ENCODE measurements around the gene TCAIM. TPM values are rescaled to one million over a fixed set of nuclear protein-coding genes. Genes with fewer than 3 reads are reported as not detected.
A peak's percentile ranks its signal among the peaks of the same experiment; 100 is the strongest.

The TCAIM gene
- total and polyA plus RNA-seq, 2 of the 4 experiments (the other 2 are of a cell fraction) = 11.0 to 21.5 TPM

DNA sequence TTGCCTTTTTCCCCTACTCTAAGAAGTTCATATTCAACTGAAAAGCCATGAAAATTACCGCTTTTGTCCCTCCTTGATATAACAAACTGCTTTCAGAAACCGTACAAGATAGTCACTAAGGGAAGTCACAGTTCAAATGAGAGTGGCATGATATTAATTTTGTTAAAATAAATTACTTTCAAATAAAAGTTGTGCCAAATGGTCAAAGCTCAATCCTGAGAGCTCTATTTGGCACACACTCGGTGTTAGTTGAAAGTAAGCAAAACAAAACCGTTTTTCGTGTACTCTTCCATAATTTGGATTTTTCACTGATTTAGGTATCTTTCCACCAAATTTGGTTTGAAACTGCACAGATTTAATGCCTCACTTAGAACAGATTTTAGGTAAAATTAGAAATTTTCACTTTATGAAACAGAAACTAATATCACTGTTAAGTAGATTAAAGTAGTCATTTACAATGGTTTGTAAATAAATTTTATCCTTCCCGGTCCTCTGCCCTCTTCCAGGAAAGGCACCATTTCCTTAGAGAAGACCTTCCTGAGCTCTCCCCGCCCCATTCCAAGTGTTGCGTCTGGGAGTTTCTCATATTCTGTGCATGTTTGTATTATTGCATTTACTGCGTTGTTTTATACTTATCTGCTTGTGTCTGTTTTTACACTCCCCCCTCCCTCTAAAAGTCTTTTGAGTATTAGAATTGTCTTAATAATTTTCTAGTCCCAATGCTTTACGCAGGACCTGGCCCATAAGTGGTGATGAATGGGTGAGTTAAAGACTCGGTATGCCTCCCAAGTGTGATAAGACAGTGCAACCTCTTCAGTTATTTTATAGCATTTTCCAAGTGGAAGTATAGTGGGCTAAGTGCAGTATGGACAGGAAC lies 853 bp downstream of the TCAIM start:
- Histone ChIP-seq H4K91ac (ENCODE audit: insufficient read depth, low read depth, low read length) (peak overlapping the region; percentile 53), H3K4me1 (ENCODE audit: control insufficient read depth, insufficient read depth, low read length) (0 out of 2 replicates have a peak, but pooled peaks cover 2% of the 10 kb centered on the region), H3K4me3 (ENCODE audit: insufficient read depth, low read depth, low read length) (peak overlapping the region; percentile 63), H2BK20ac (ENCODE audit: low read depth, low read length) (0 out of 2 replicates have a peak overlapping the region, but pooled peaks have one; percentile 1), H4K5ac (ENCODE audit: low read depth, low read length) (peak overlapping the region; percentile 16; the same call in 1 of the 2 replicates), H3K9ac (ENCODE audit: low read depth, low read length) (peak overlapping the region; percentile 96), H3K4ac (ENCODE audit: low read depth, low read length) (peak overlapping the region; percentile 84; the same call in 1 of the 2 replicates), H2BK5ac (ENCODE audit: low read depth, low read length, poor library complexity, severe bottlenecking) (peak overlapping the region; percentile 85), H4K20me1 (ENCODE audit: insufficient read depth, low read length) (no peaks in the 10 kb centered on the region), H4K8ac (ENCODE audit: low read depth in 2 of 2, low read length in 2 of 2) (peak overlapping the region; percentile 52 to 66; a peak in 3 of 4 replicates), H2AK5ac (ENCODE audit: low read depth, low read length) (no peak overlapping the region), H3K18ac (ENCODE audit: low read depth, low read length) (peak overlapping the region; percentile 31), H2AK9ac (replicated peaks; ENCODE audit: low read depth, low read length, poor library complexity) (no peak overlapping the region), H3K9me1 (ENCODE audit: insufficient read depth, low read length) (peaks cover 4% of the 10 kb centered on the region; the same call in 1 of the 2 replicates), H2BK15ac (ENCODE audit: low read depth, low read length) (no peak overlapping the region; the same call in 2 of the 3 replicates), H2AFZ (replicated peaks; ENCODE audit: low read length, poor library complexity) (no peak overlapping the region), H3K23ac (ENCODE audit: low read depth, low read length) (peak overlapping the region; percentile 91; the same call in 1 of the 2 replicates), H3K9me3 (ENCODE audit: control insufficient read depth, insufficient read depth, low read length) (no peaks in the 10 kb centered on the region), H3K14ac (replicated peaks; ENCODE audit: low read depth, low read length) (peak overlapping the region; percentile 80), H3K4me2 (ENCODE audit: low read depth, low read length) (peak overlapping the region; percentile 70), H2BK120ac (ENCODE audit: low read depth, low read length) (0 out of 2 replicates have a peak overlapping the region, but pooled peaks have one; percentile 35), H3K79me1 (ENCODE audit: low read depth in 1 of 2, low read length in 2 of 2) (peaks cover 18 to 34% of the 10 kb centered on the region in 2 experiments), H3K27ac (ENCODE audit: insufficient read depth, low read length) (peak overlapping the region; percentile 86; the same call in 1 of the 2 replicates), H3K36me3 (ENCODE audit: control insufficient read depth, insufficient read depth, low read length) (no peaks in the 10 kb centered on the region), H3K56ac (ENCODE audit: extremely low read depth, insufficient read depth, low read length) (peak overlapping the region; percentile 72; the same call in 1 of the 2 replicates), H3K27me3 (ENCODE audit: control insufficient read depth, insufficient read depth, low read length) (no peaks in the 10 kb centered on the region)
- DNase-seq = no peak
- dilution Hi-C loops (cut with HindIII; ENCODE audit: low sequenced_read_pairs, unreplicated experiment) (no loop called here), in situ Hi-C loops (cut with MboI; ENCODE audit: low sequenced_read_pairs) (loop anchor here (25.0 kb wide), 2 partner anchors 298 to 548 kb away; partner anchors contain the start of genes ZNF197 and ZNF35), intact Hi-C loops (cut with micrococcal nuclease) (loop anchor here (2.0 to 5.0 kb wide), 2 partner anchors 137 to 173 kb away; partner anchors contain the start of gene ZNF445)
- ChIA-PET POLR2A (ENCODE audit: unreplicated experiment) (interaction anchor here (0.6 kb wide), 1 partner anchor 1754 kb away, joined by 3 read pairs; no protein-coding TSS in a partner anchor), CTCF (no interaction called here)
- no TSS peak for BruUV-seq (replicated peaks)
- WGBS, 2 experiments (ENCODE audit: extremely low coverage in 2 of 2, insufficient read length in 1 of 2) = no CpG with 5 or more reads among the region's 11 CpGs
- ATAC-seq (ENCODE audit: low read depth) = no peak
- TF ChIP-seq MXI1 (IDR thresholded peaks at IDR 0.05; ENCODE audit: borderline replicate concordance, low read depth, low read length) = no peak
- TF ChIP-seq, protein P1, sequence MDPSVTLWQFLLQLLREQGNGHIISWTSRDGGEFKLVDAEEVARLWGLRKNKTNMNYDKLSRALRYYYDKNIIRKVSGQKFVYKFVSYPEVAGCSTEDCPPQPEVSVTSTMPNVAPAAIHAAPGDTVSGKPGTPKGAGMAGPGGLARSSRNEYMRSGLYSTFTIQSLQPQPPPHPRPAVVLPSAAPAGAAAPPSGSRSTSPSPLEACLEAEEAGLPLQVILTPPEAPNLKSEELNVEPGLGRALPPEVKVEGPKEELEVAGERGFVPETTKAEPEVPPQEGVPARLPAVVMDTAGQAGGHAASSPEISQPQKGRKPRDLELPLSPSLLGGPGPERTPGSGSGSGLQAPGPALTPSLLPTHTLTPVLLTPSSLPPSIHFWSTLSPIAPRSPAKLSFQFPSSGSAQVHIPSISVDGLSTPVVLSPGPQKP (IDR thresholded peaks at IDR 0.05; ENCODE audit: borderline replicate concordance, low read depth, low read length) = no peak
- no peak for TF ChIP-seq CHD1 (IDR thresholded peaks at IDR 0.05; ENCODE audit: low read depth, low read length)
- no peak for TF ChIP-seq POLR2A (IDR thresholded peaks at IDR 0.05; ENCODE audit: low read depth, low read length)
- no peak for TF ChIP-seq RCOR1 (IDR thresholded peaks at IDR 0.05; ENCODE audit: insufficient replicate concordance, low read length)
- no peak for TF ChIP-seq BHLHE40 (IDR thresholded peaks at IDR 0.05; ENCODE audit: low read depth, low read length)
- no peak for TF ChIP-seq CEBPB (IDR thresholded peaks at IDR 0.05; ENCODE audit: low read depth, low read length)
- TF ChIP-seq SMC3 (IDR thresholded peaks at IDR 0.05; ENCODE audit: low read depth, low read length) = no peak
- TF ChIP-seq NFE2L2 (IDR thresholded peaks at IDR 0.05; ENCODE audit: low read depth, low read length) = no peak
- TF ChIP-seq, protein P2, sequence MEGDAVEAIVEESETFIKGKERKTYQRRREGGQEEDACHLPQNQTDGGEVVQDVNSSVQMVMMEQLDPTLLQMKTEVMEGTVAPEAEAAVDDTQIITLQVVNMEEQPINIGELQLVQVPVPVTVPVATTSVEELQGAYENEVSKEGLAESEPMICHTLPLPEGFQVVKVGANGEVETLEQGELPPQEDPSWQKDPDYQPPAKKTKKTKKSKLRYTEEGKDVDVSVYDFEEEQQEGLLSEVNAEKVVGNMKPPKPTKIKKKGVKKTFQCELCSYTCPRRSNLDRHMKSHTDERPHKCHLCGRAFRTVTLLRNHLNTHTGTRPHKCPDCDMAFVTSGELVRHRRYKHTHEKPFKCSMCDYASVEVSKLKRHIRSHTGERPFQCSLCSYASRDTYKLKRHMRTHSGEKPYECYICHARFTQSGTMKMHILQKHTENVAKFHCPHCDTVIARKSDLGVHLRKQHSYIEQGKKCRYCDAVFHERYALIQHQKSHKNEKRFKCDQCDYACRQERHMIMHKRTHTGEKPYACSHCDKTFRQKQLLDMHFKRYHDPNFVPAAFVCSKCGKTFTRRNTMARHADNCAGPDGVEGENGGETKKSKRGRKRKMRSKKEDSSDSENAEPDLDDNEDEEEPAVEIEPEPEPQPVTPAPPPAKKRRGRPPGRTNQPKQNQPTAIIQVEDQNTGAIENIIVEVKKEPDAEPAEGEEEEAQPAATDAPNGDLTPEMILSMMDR (conservative IDR thresholded peaks at IDR 0.05; ENCODE audit: low read depth, low read length) = no peak
- no peak for TF ChIP-seq RFX5 (IDR thresholded peaks at IDR 0.05; ENCODE audit: low read depth, low read length)
- TF ChIP-seq RAD21 (IDR thresholded peaks at IDR 0.05; ENCODE audit: low read length) = no peak
- TF ChIP-seq, protein P3, sequence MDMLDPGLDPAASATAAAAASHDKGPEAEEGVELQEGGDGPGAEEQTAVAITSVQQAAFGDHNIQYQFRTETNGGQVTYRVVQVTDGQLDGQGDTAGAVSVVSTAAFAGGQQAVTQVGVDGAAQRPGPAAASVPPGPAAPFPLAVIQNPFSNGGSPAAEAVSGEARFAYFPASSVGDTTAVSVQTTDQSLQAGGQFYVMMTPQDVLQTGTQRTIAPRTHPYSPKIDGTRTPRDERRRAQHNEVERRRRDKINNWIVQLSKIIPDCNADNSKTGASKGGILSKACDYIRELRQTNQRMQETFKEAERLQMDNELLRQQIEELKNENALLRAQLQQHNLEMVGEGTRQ (IDR thresholded peaks at IDR 0.05; ENCODE audit: low read depth, low read length) = no peak
